KMS-11 (cell line): ENCODE measurements around the gene THAP5.

Experiments used
- H2AFZ ChIP-seq: fragments of 200-600 bp; sonication (generic); 2 replicates; pipeline ENCODE4 v1.6.1; 2016; ENCODE audit warnings: antibody characterized with exemption, mixed run types, low read depth
- H3K27ac ChIP-seq: fragments of 200-600 bp; sonication (generic); 2 replicates; pipeline ENCODE4 v1.6.1; 2016; ENCODE audit warnings: mild to moderate bottlenecking, mixed run types
- H3K27me3 ChIP-seq: fragments of 200-600 bp; sonication (generic); 2 replicates; pipeline ENCODE4 v1.6.1; 2017; ENCODE audit warnings: mild to moderate bottlenecking, low read depth, mixed run types, moderate library complexity; ENCODE audit not compliant: insufficient read depth
- H3K36me3 ChIP-seq: fragments of 200-600 bp; sonication (generic); 2 replicates; pipeline ENCODE4 v1.6.1; 2017; ENCODE audit warnings: mild to moderate bottlenecking, mixed run types; ENCODE audit not compliant: insufficient read depth
- H3K4me1 ChIP-seq: fragments of 200-600 bp; sonication (generic); 2 replicates; pipeline ENCODE4 v1.6.1; 2016; ENCODE audit warnings: mild to moderate bottlenecking, low read depth, mixed run types; ENCODE audit not compliant: poor library complexity, severe bottlenecking
- H3K4me2 ChIP-seq: fragments of 200-600 bp; sonication (generic); 2 replicates; pipeline ENCODE4 v1.7.0; 2016; ENCODE audit warnings: mild to moderate bottlenecking, mixed run types
- H3K4me3 ChIP-seq: fragments of 200-600 bp; sonication (generic); IDR thresholded peaks from 2 replicates; pipeline ENCODE4 v1.6.1; 2017; ENCODE audit warnings: low read depth, low read length, mixed read lengths; ENCODE audit not compliant: insufficient read depth
- H3K79me2 ChIP-seq: fragments of 200-600 bp; sonication (generic); 2 replicates; pipeline ENCODE4 v1.6.1; 2016; ENCODE audit warnings: low read depth, mixed run types; ENCODE audit not compliant: insufficient read depth
- H3K9ac ChIP-seq: fragments of 200-600 bp; sonication (generic); 2 replicates; pipeline ENCODE4 v1.6.1; 2016; ENCODE audit warnings: mild to moderate bottlenecking, mixed run types
- H4K20me1 ChIP-seq: fragments of 200-600 bp; sonication (generic); 2 replicates; pipeline ENCODE4 v1.6.1; 2016; ENCODE audit warnings: mild to moderate bottlenecking, mixed run types; ENCODE audit not compliant: insufficient read depth
- TF ChIP-seq, protein P1 (sequence below): fragments of 200-600 bp; sonication (generic); conservative IDR thresholded peaks from 2 replicates; pipeline ENCODE4 v1.6.1; 2017; ENCODE audit warnings: low read depth, mild to moderate bottlenecking, antibody characterized with exemption, low read length, moderate library complexity, mixed read lengths

THAP5 gene

DNA sequence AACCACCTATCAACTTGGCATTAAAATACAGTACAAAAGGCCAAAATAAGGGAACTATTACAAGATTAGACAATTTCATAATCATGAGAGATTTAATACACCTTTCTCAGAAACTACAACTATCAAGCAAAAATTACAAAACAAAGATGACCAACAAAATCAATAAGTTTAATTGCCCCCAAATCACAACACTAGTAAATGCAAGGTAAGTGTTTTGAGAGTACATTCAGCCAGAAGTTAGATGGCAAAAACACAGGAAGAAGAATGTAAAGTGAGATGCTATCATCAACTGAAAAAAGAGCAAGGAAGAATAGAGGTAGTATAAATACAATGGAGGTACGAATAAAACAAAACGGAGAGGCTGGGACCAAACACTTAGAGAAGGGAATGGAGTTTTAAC is 46.7 kb downstream of the THAP5 start:
- Histone ChIP-seq H3K27ac (no peak overlapping the region), H2AFZ (no peak overlapping the region), H4K20me1 (no peaks in the 10 kb centered on the region), H3K4me1 (peaks cover 18% of the 10 kb centered on the region), H3K9ac (no peak overlapping the region), H3K4me3 (no peak overlapping the region), H3K36me3 (no peaks in the 10 kb centered on the region), H3K27me3 (no peaks in the 10 kb centered on the region), H3K79me2 (no peaks in the 10 kb centered on the region; the same call in 1 of the 2 replicates), H3K4me2 (no peak overlapping the region)
- TF ChIP-seq, protein P1, sequence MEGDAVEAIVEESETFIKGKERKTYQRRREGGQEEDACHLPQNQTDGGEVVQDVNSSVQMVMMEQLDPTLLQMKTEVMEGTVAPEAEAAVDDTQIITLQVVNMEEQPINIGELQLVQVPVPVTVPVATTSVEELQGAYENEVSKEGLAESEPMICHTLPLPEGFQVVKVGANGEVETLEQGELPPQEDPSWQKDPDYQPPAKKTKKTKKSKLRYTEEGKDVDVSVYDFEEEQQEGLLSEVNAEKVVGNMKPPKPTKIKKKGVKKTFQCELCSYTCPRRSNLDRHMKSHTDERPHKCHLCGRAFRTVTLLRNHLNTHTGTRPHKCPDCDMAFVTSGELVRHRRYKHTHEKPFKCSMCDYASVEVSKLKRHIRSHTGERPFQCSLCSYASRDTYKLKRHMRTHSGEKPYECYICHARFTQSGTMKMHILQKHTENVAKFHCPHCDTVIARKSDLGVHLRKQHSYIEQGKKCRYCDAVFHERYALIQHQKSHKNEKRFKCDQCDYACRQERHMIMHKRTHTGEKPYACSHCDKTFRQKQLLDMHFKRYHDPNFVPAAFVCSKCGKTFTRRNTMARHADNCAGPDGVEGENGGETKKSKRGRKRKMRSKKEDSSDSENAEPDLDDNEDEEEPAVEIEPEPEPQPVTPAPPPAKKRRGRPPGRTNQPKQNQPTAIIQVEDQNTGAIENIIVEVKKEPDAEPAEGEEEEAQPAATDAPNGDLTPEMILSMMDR = no peak

GRCh38 chr7:108517951-108518350 is 51.6 kb downstream of the THAP5 start:
- TF ChIP-seq, protein P1 = no peak
- H3K79me2 ChIP-seq = no peaks in the 10 kb centered on the region
- H3K4me1 ChIP-seq = no peaks in the 10 kb centered on the region

DNA sequence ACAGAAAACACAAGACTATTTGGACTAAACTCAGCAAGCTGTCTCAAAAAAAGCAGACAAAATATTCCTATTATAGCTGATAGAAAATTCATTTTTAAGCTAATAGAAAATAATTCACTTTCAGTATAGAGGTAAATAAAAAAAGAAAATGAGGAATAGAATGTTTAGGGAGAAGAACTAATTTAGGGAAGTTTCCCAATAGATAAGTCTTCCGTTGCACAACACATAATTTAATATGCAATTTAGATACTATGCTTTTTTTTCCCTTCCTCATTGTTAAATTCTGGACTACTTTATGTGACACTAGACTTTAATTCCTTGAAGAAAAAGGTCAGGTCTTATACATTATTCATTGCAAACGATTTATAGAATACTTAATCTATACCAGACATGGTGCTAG is 53.9 kb downstream of the THAP5 start:
- no peak overlapping the region for H3K27ac ChIP-seq
- H3K9ac ChIP-seq = no peak overlapping the region
- no peaks in the 10 kb centered on the region for H3K36me3 ChIP-seq
- H2AFZ ChIP-seq = no peak overlapping the region
- no peaks in the 10 kb centered on the region for H4K20me1 ChIP-seq
- no peaks in the 10 kb centered on the region for H3K27me3 ChIP-seq
- H3K4me3 ChIP-seq = no peak overlapping the region
- H3K4me2 ChIP-seq = no peak overlapping the region
- H3K79me2 ChIP-seq = no peaks in the 10 kb centered on the region
- TF ChIP-seq, protein P1 = no peak
- H3K4me1 ChIP-seq = no peaks in the 10 kb centered on the region

More at GRCh38 chr7:108517951-108518350, 51.6 kb downstream of the THAP5 start:
- Histone ChIP-seq H3K36me3 (no peaks in the 10 kb centered on the region), H3K9ac (no peak overlapping the region), H3K4me3 (no peak overlapping the region), H3K27ac (no peak overlapping the region), H4K20me1 (no peaks in the 10 kb centered on the region), H2AFZ (no peak overlapping the region), H3K4me2 (no peak overlapping the region), H3K27me3 (no peaks in the 10 kb centered on the region)

DNA sequence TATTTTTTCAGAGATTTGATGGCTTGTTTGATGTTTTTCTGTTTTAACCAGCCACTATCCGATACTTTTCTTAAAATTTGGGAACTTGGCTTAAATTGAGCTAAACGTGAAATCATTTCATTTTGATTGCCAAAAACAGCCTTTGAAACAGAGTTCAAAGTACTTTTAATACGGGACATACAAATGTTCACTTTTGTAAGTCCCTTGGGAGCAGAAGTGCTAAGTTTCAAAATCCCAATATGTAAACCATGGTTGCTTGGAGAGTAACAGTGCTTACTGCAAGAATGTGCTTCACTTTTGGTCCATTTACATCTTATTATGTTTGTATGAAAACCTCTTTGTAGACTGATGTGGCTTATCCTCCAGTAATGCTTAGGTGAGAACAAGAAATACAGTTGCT is 54.5 kb downstream of the THAP5 start:
- no peak overlapping the region for H3K4me2 ChIP-seq
- H3K36me3 ChIP-seq = no peaks in the 10 kb centered on the region
- TF ChIP-seq, protein P1 = no peak
- H3K79me2 ChIP-seq = no peaks in the 10 kb centered on the region
- H4K20me1 ChIP-seq = no peaks in the 10 kb centered on the region
- H3K4me1 ChIP-seq = no peaks in the 10 kb centered on the region
- H2AFZ ChIP-seq = no peak overlapping the region
- H3K4me3 ChIP-seq = no peak overlapping the region
- H3K27me3 ChIP-seq = no peaks in the 10 kb centered on the region
- no peak overlapping the region for H3K27ac ChIP-seq
- no peak overlapping the region for H3K9ac ChIP-seq
